Measurements from ENCODE around the gene IFITM2.

The IFITM2 gene

GRCh38 chr11:307766-308708 is at the start of gene IFITM2:
IFITM2 (plus strand) TSS chr11:307816; CDS start chr11:308193, 377 bp downstream.
- TF ChIP-seq, protein P1, sequence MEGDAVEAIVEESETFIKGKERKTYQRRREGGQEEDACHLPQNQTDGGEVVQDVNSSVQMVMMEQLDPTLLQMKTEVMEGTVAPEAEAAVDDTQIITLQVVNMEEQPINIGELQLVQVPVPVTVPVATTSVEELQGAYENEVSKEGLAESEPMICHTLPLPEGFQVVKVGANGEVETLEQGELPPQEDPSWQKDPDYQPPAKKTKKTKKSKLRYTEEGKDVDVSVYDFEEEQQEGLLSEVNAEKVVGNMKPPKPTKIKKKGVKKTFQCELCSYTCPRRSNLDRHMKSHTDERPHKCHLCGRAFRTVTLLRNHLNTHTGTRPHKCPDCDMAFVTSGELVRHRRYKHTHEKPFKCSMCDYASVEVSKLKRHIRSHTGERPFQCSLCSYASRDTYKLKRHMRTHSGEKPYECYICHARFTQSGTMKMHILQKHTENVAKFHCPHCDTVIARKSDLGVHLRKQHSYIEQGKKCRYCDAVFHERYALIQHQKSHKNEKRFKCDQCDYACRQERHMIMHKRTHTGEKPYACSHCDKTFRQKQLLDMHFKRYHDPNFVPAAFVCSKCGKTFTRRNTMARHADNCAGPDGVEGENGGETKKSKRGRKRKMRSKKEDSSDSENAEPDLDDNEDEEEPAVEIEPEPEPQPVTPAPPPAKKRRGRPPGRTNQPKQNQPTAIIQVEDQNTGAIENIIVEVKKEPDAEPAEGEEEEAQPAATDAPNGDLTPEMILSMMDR (IDR thresholded peaks at IDR 0.05; ENCODE audit: borderline replicate concordance, insufficient read depth, low read depth, low read length): peak; percentile 14; the same call in 1 of the 2 replicates
- H3K4me3 ChIP-seq (ENCODE audit: low read depth, low read length): peak within 1 kb of the TSS; percentile 66

DNA sequence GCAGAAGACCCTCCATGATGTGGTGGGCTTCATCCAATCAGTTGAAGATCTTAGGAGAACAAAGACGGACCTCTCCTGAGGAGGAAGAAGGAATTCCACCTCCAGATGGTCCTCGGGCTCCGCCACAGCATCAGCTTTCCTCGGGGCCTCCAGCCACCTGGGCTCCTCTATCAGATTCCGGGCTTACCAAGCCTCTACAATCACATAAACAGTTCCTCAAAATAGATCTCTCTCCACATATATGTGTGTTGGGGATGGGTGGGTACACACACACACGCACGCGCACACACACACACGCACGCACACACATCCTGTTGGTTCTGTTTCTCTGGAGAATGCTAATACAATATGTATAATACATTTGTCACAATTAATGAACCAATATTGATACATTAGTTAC is 48.2 kb upstream of the IFITM2 start:
- no peak overlapping the region for H3K4me3 ChIP-seq (ENCODE audit: low read depth, low read length)
- TF ChIP-seq, protein P1 (IDR thresholded peaks at IDR 0.05; ENCODE audit: borderline replicate concordance, insufficient read depth, low read depth, low read length): no peak

DNA sequence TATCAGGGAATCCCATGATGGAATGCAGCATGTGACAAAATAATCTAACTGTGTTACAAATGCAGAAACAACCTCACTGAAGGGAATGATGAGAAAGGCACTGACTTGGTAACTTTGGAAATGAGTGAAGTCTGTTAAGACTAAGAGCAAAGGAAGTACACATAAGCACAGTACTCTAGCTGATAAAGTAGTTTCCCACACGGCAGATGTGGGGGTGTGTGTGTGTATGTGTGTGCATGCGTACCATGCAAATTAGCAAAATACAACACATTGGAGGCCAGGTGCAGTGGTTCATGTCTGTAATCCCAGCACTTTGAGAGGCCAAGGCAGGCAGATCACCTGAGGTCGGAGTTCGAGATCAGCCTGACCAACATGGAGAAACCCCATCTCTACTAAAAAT is 46.0 kb upstream of the IFITM2 start:
- no peak overlapping the region for H3K4me3 ChIP-seq (ENCODE audit: low read depth, low read length)
- TF ChIP-seq, protein P1 (IDR thresholded peaks at IDR 0.05; ENCODE audit: borderline replicate concordance, insufficient read depth, low read depth, low read length): no peak

GRCh38 chr11:266676-267439 is 40.8 kb upstream of the IFITM2 start:
- no peak overlapping the region for H3K4me3 ChIP-seq (ENCODE audit: low read depth, low read length)
- TF ChIP-seq, protein P1 (IDR thresholded peaks at IDR 0.05; ENCODE audit: borderline replicate concordance, insufficient read depth, low read depth, low read length): no peak

DNA sequence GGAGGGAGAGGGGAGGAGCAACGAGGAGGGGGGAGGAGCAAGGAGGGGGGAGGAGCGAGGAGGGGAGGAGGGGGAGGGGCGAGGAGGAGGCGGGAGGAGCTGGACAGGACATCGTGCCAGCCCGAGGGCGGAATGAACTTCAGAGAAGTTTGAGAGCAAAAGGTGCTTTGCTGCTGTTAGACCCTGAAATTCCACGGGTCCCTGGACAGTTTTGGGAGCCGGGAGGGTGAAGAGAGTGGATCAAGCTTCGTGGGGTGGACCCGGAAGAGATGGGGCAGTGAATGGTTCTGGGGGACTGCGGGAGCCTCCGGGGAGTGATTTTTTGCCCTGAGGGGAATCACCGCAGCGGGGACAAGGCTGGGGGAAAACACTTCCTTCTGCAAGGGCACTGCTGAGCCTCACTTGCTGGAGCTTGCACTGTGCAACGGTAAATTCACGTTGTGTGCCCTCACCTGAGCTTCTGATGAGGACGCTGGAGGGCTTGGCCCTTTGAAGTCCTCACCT is 40.1 kb upstream of the IFITM2 start:
- peak overlapping the region; percentile 45 for H3K4me3 ChIP-seq (ENCODE audit: low read depth, low read length)

DNA sequence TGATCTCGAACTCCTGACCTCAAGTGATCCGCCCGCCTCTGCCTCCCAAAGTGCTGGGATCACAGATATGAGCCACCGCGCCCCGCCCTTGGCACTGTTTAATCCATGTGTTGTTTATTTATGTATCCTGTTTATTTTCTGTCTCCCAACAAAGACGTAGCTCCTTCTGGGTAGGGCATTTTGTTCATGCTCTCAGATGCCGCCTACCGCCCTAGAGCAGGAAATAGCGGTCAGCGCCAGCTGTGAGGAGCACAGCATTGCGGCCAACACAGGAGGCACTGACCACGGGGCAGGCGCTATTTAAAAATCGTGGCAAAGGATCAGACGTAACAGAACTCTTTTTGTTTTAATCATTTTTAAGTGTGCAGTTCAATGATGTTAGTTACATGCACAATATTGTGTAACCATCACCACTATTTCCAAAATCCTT is 38.9 kb upstream of the IFITM2 start:
- H3K4me3 ChIP-seq (ENCODE audit: low read depth, low read length): peak overlapping the region; percentile 30

More for the DNA sequence above, 40.1 kb upstream of the IFITM2 start:
- TF ChIP-seq, protein P1 (IDR thresholded peaks at IDR 0.05; ENCODE audit: borderline replicate concordance, insufficient read depth, low read depth, low read length): no peak

- TF ChIP-seq, protein P1 (IDR thresholded peaks at IDR 0.05; ENCODE audit: borderline replicate concordance, insufficient read depth, low read depth, low read length): no peak
- H3K4me3 ChIP-seq (ENCODE audit: low read depth, low read length): peak overlapping the region; percentile 30
Observed at GRCh38 chr11:269146-269890, 38.3 kb upstream of the IFITM2 start.
